Activated naive CD4-positive, alpha-beta T cell treated with anti-CD3 and anti-CD28 coated beads, Interleukin-2, amount 10 ng/mL, durations not matched to agents 7 days and 5 days (primary cell): ENCODE data around the gene COG8.
A peak's percentile ranks its signal among the peaks of the same experiment; 100 is the strongest.
"Not testable (repeated sequence)": the region's sequence is repeated elsewhere in the genome, so short reads cannot be mapped to it uniquely, and the experiment has no call there.

Experiments
- CTCF ChIA-PET: fragments of 350-600 bp; sonication (Branson Sonifier 250); formaldehyde crosslinking; loops from one replicate; lab custom pipeline; 2021; ENCODE audit warnings: antibody characterized with exemption; lab: Charles Lee
- DNase-seq: peaks from one replicate; pipeline ENCODE4 v3.0.0-alpha.2; 2020
- H3K27ac Mint-ChIP-seq: one replicate; pipeline ENCODE4 v1.8.0; 2021; ENCODE audit warnings: mild to moderate bottlenecking, moderate library complexity, mixed read lengths
- H3K27me3 Mint-ChIP-seq: one replicate; pipeline ENCODE4 v1.8.0; 2021; ENCODE audit warnings: mild to moderate bottlenecking, mixed read lengths
- H3K36me3 Mint-ChIP-seq: one replicate; pipeline ENCODE4 v1.8.0; 2021; ENCODE audit warnings: mixed read lengths
- H3K4me1 Mint-ChIP-seq: one replicate; pipeline ENCODE4 v1.8.0; 2021; ENCODE audit warnings: mixed read lengths
- H3K4me3 Mint-ChIP-seq: one replicate; pipeline ENCODE4 v1.8.0; 2021; ENCODE audit warnings: mild to moderate bottlenecking, moderate library complexity, mixed read lengths
- H3K9me3 Mint-ChIP-seq: one replicate; pipeline ENCODE4 v1.8.0; 2021; ENCODE audit warnings: mixed read lengths

Gene COG8

GRCh38 chr16:69307091-69307490 is 32.3 kb downstream of the COG8 start:
- H3K27me3 Mint-ChIP-seq: no peaks in the 10 kb centered on the region
- no peak for DNase-seq
- H3K4me3 Mint-ChIP-seq: no peak overlapping the region
- H3K36me3 Mint-ChIP-seq: peaks cover 7% of the 10 kb centered on the region
- CTCF ChIA-PET: no interaction called here
- no peaks in the 10 kb centered on the region for H3K9me3 Mint-ChIP-seq
- H3K4me1 Mint-ChIP-seq: peaks cover 10% of the 10 kb centered on the region
- H3K27ac Mint-ChIP-seq: no peak overlapping the region

DNA sequence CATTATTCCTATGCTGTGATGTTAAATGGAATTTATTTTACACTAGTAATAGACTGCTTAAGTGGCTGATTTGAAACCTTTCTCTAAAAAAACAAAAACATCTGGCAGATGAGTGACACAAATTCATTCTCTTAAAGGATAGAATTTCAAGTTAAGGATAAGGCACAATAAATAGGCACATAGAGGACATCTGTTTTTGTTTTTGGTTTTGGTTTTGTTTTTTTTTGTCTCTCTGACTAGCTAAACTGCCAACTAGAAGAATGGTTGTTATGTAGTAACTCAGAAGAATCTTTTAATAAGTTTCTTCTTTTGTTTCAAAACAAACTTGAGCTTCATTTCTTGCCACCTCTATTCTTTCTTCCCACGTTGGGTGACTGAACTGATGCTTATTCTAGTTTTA is 33.3 kb downstream of the COG8 start:
- Mint-ChIP-seq H3K4me3 (no peak overlapping the region), H3K9me3 (no peaks in the 10 kb centered on the region), H3K4me1 (peaks cover 7% of the 10 kb centered on the region), H3K36me3 (peaks cover 7% of the 10 kb centered on the region), H3K27me3 (no peaks in the 10 kb centered on the region), H3K27ac (no peak overlapping the region)
- DNase-seq: no peak
- CTCF ChIA-PET: interaction anchor here (1.1 kb wide), 1 partner anchor 20 kb away, joined by 3 read pairs; no protein-coding TSS in a partner anchor

GRCh38 chr16:69302301-69302700 is 37.1 kb downstream of the COG8 start:
- CTCF ChIA-PET: no interaction called here
- H3K27ac Mint-ChIP-seq: peak overlapping the region; percentile 25

DNA sequence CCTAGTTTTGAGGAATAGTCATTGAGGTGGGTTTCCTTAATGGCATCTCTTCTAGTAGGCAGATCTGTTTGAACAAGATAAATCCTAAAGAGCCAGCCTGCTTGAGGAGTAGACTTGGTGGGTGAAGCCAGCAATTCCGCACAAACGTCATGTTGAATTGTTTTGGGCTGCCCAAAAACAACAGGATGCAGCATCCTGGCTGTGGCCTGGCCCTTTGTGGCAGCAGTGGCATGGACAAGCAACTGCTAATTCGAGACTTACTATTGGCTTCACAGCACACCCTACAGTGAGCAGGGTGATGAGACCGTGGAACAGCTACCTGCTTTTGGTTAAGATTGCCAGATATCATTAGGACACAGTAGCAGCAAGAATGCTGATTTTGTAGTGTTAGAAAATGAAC is 37.5 kb downstream of the COG8 start:
- H3K36me3 Mint-ChIP-seq: peaks cover 12% of the 10 kb centered on the region
- no peak overlapping the region for H3K27ac Mint-ChIP-seq
- H3K27me3 Mint-ChIP-seq: no peaks in the 10 kb centered on the region
- no peaks in the 10 kb centered on the region for H3K9me3 Mint-ChIP-seq
- H3K4me1 Mint-ChIP-seq: no peaks in the 10 kb centered on the region
- no peak for DNase-seq
- CTCF ChIA-PET: no interaction called here
- H3K4me3 Mint-ChIP-seq: no peak overlapping the region

More at GRCh38 chr16:69302301-69302700, 37.1 kb downstream of the COG8 start:
- Mint-ChIP-seq H3K36me3 (peaks cover 12% of the 10 kb centered on the region), H3K9me3 (no peaks in the 10 kb centered on the region), H3K4me1 (no peaks in the 10 kb centered on the region), H3K4me3 (no peak overlapping the region), H3K27me3 (no peaks in the 10 kb centered on the region)
- DNase-seq: no peak

DNA sequence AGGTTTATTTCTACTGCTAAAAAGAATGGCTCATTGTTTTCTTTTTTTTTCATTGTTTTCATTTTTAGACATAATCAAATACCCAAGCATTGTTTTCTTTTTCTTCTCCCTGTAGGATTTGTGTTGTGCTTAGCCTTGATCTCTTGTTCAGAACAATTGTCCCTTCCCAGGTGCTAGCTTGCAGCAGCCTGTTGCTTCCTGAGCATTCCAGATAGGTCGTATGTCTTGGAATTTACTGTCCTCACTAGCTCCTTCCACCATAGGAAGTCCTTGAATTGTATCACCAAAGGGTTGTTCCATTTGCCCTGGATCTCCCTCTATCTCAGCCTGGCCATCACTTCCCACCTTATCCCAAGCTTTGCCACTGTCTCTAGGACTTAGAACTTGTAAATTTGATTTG is 38.2 kb downstream of the COG8 start:
- H3K36me3 Mint-ChIP-seq: peaks cover 13% of the 10 kb centered on the region
- H3K4me3 Mint-ChIP-seq: no peak overlapping the region
- no peaks in the 10 kb centered on the region for H3K9me3 Mint-ChIP-seq
- no peak for DNase-seq
- H3K27me3 Mint-ChIP-seq: no peaks in the 10 kb centered on the region
- H3K4me1 Mint-ChIP-seq: no peaks in the 10 kb centered on the region
- CTCF ChIA-PET: no interaction called here
- no peak overlapping the region for H3K27ac Mint-ChIP-seq

DNA sequence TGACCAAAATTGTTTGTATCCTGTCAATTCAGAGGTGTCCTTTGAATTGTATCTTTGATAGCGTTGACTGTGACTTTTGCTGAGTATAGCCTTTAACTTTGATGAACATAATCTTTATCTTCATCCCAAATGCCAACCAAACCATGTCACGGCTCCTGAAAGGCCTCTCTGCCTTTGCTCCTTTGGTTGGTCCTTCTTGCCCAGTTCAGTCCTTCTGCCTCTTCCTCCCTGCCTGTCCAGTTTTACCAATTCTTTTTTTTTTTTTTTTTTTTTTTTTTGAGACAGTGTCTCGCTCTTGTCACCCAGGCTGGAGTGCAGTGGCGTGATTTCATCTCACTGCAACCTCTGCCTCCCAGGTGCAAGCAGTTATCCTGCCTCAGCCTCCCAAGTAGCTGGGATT is 41.1 kb downstream of the COG8 start:
- H3K36me3 Mint-ChIP-seq: peaks cover 11% of the 10 kb centered on the region
- H3K4me3 Mint-ChIP-seq: no peak overlapping the region
- no peaks in the 10 kb centered on the region for H3K9me3 Mint-ChIP-seq
- DNase-seq: no peak
- H3K27ac Mint-ChIP-seq: no peak overlapping the region
- H3K27me3 Mint-ChIP-seq: no peaks in the 10 kb centered on the region
- no peaks in the 10 kb centered on the region for H3K4me1 Mint-ChIP-seq
- CTCF ChIA-PET: no interaction called here

DNA sequence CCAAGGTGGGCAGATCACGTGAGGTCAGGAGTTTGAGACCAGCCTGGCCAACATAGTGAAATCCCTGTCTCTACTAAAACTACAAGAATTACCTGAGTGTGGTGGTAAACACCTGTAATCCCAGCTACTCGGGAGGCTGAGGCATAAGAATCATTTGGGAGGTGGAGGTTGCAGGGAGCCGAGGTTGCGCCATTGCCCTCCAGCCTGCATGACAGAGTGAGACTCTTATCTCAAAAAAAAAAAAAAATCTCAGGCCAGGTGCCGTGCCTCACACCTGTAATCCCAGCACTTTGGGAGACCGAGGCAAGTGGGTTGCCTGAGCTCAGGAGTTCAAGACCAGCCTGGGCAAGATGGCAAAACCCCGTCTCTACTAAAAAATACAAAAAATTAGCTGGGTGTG is 42.6 kb downstream of the COG8 start:
- not testable (repeated sequence) for H3K27ac Mint-ChIP-seq, H3K4me1 Mint-ChIP-seq, H3K4me3 Mint-ChIP-seq, DNase-seq, H3K9me3 Mint-ChIP-seq, H3K27me3 Mint-ChIP-seq
- peaks cover 11% of the 10 kb centered on the region for H3K36me3 Mint-ChIP-seq
- CTCF ChIA-PET: interaction anchor here (1.8 kb wide), 2 partner anchors 9 to 11 kb away, joined by 4 to 7 read pairs; no protein-coding TSS in a partner anchor

- peaks cover 2% of the 10 kb centered on the region for H3K36me3 Mint-ChIP-seq
- H3K27ac Mint-ChIP-seq: no peak overlapping the region
- DNase-seq: no peak
- no peak overlapping the region for H3K4me3 Mint-ChIP-seq
- no peaks in the 10 kb centered on the region for H3K27me3 Mint-ChIP-seq
- no peaks in the 10 kb centered on the region for H3K9me3 Mint-ChIP-seq
- CTCF ChIA-PET: no interaction called here
- H3K4me1 Mint-ChIP-seq: no peaks in the 10 kb centered on the region
Observed at GRCh38 chr16:69294051-69294450, 45.3 kb downstream of the COG8 start.

GRCh38 chr16:69293401-69293800 is 46.0 kb downstream of the COG8 start:
- no peak for DNase-seq
- Mint-ChIP-seq H3K27me3 (no peaks in the 10 kb centered on the region), H3K27ac (no peak overlapping the region), H3K9me3 (no peaks in the 10 kb centered on the region), H3K4me3 (no peak overlapping the region), H3K4me1 (no peaks in the 10 kb centered on the region), H3K36me3 (peaks cover 2% of the 10 kb centered on the region)
- CTCF ChIA-PET: no interaction called here

GRCh38 chr16:69291657-69292056 is 47.7 kb downstream of the COG8 start:
- H3K27me3 Mint-ChIP-seq, H3K4me1 Mint-ChIP-seq, H3K27ac Mint-ChIP-seq, H3K9me3 Mint-ChIP-seq, DNase-seq, H3K4me3 Mint-ChIP-seq, CTCF ChIA-PET, H3K36me3 Mint-ChIP-seq: not testable (repeated sequence)

- H3K27me3 Mint-ChIP-seq: no peaks in the 10 kb centered on the region
- no peak overlapping the region for H3K27ac Mint-ChIP-seq
- DNase-seq: peak; percentile 48
- peaks cover 1% of the 10 kb centered on the region for H3K36me3 Mint-ChIP-seq
- CTCF ChIA-PET: interaction anchor here (0.7 to 6.5 kb wide), 16 partner anchors 10 to 507 kb away, joined by 3 to 119 read pairs (median 4); no protein-coding TSS in a partner anchor
- no peaks in the 10 kb centered on the region for H3K4me1 Mint-ChIP-seq
- H3K9me3 Mint-ChIP-seq: no peaks in the 10 kb centered on the region
- H3K4me3 Mint-ChIP-seq: no peak overlapping the region
Observed at GRCh38 chr16:69286941-69287713, 52.2 kb downstream of the COG8 start.

GRCh38 chr16:69285240-69285639 is 54.1 kb downstream of the COG8 start:
- CTCF ChIA-PET: interaction anchor here (0.6 to 6.5 kb wide), 14 partner anchors 8 to 269 kb away, joined by 3 to 119 read pairs (median 4); no protein-coding TSS in a partner anchor
- Mint-ChIP-seq H3K4me1 (no peaks in the 10 kb centered on the region), H3K36me3 (peaks cover 1% of the 10 kb centered on the region), H3K27me3 (no peaks in the 10 kb centered on the region), H3K4me3 (no peak overlapping the region), H3K9me3 (no peaks in the 10 kb centered on the region), H3K27ac (no peak overlapping the region)
- DNase-seq: no peak

DNA sequence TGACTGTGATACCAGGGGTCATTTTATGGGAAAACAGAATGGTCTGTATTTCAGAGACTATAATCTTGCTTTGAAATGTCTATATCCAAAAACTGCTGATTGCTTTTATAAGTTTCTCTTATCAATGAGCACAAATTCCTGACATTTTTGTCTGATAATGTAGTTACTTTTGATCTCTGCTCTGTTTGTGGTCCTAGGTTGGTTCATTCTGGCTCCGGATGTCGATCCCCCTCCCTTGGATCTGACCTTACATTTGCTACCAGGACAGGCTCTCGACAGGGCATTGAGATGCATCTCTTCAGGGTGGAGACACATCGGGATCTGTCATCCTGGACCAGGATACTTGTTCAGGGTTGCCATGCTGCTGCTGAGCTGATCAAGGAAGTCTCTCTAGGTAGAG is 55.5 kb downstream of the COG8 start:
- no peak for DNase-seq
- Mint-ChIP-seq H3K27ac (no peak overlapping the region), H3K36me3 (peaks cover 1% of the 10 kb centered on the region), H3K27me3 (no peaks in the 10 kb centered on the region), H3K4me1 (no peaks in the 10 kb centered on the region), H3K9me3 (no peaks in the 10 kb centered on the region), H3K4me3 (no peak overlapping the region)
- CTCF ChIA-PET: interaction anchor here (1.0 to 6.5 kb wide), 3 partner anchors 117 to 134 kb away, joined by 3 to 119 read pairs (median 19); no protein-coding TSS in a partner anchor

- H3K36me3 Mint-ChIP-seq: peaks cover 1% of the 10 kb centered on the region
Observed at GRCh38 chr16:69277413-69277812, 62.0 kb downstream of the COG8 start.

More at GRCh38 chr16:69277413-69277812, 62.0 kb downstream of the COG8 start:
- Mint-ChIP-seq H3K27ac (no peak overlapping the region), H3K27me3 (no peaks in the 10 kb centered on the region), H3K4me3 (no peak overlapping the region), H3K4me1 (no peaks in the 10 kb centered on the region), H3K9me3 (no peaks in the 10 kb centered on the region)
- CTCF ChIA-PET: interaction anchor here (1.2 kb wide), 1 partner anchor 9 kb away, joined by 4 read pairs; no protein-coding TSS in a partner anchor
- no peak for DNase-seq
